ENCODE results near the gene KRTAP10-12.
"Not testable (repeated sequence)": the region's sequence is repeated elsewhere in the genome, so short reads cannot be mapped to it uniquely, and the experiment has no call there.

The KRTAP10-12 gene, protein sequence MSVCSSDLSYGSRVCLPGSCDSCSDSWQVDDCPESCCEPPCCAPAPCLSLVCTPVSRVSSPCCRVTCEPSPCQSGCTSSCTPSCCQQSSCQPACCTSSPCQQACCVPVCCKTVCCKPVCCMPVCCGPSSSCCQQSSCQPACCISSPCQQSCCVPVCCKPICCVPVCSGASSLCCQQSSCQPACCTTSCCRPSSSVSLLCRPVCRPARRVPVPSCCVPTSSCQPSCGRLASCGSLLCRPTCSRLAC

DNA sequence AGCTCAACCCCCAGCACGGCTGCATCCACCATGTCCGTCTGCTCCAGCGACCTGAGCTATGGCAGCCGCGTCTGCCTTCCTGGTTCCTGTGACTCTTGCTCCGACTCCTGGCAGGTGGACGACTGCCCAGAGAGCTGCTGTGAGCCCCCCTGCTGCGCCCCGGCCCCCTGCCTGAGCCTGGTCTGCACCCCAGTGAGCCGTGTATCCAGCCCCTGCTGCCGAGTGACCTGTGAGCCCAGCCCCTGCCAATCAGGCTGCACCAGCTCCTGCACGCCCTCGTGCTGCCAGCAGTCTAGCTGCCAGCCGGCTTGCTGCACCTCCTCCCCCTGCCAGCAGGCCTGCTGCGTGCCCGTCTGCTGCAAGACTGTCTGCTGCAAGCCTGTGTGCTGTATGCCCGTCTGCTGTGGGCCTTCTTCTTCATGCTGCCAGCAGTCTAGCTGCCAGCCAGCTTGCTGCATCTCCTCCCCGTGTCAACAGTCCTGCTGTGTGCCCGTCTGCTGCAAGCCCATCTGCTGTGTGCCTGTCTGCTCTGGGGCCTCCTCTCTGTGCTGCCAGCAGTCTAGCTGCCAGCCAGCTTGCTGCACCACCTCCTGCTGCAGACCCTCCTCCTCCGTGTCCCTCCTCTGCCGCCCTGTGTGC is at the start of gene KRTAP10-12:
TSS of gene KRTAP10-12 (plus strand) at position 1 of the 639 bp plus-strand sequence. CDS start at position 31, 30 bp downstream.
- not testable (repeated sequence) for H3K27ac ChIP-seq (ENCODE audit: low read depth in 2 of 2, low read length in 2 of 2); H3K4me3 ChIP-seq (ENCODE audit: low read length in 2 of 2); H3K9me3 ChIP-seq (ENCODE audit: control insufficient read depth in 2 of 2, low read length in 2 of 2); H3K9ac ChIP-seq (ENCODE audit: low read depth in 1 of 2, low read length in 2 of 2); H3K36me3 ChIP-seq (ENCODE audit: control insufficient read depth in 2 of 2, insufficient read depth in 2 of 2, low read length in 2 of 2); H3K4me1 ChIP-seq (ENCODE audit: control insufficient read depth in 2 of 2, insufficient read depth in 2 of 2, low read length in 2 of 2)
- peaks cover 12 to 36% of the 10 kb centered on the region in 2 donors for H3K27me3 ChIP-seq (ENCODE audit: control insufficient read depth in 2 of 2, insufficient read depth in 2 of 2, low read length in 2 of 2)

- Histone ChIP-seq H3K27me3 (ENCODE audit: control insufficient read depth in 2 of 2, insufficient read depth in 2 of 2, low read length in 2 of 2) (no peaks in the 10 kb centered on the region), H3K27ac (ENCODE audit: low read depth in 2 of 2, low read length in 2 of 2) (no peak overlapping the region), H3K9ac (ENCODE audit: low read depth in 1 of 2, low read length in 2 of 2) (no peak overlapping the region), H3K9me3 (ENCODE audit: control insufficient read depth in 2 of 2, low read length in 2 of 2) (peaks cover 0 to 5% of the 10 kb centered on the region in 2 donors), H3K4me1 (ENCODE audit: control insufficient read depth in 2 of 2, insufficient read depth in 2 of 2, low read length in 2 of 2) (no peaks in the 10 kb centered on the region), H3K36me3 (ENCODE audit: control insufficient read depth in 2 of 2, insufficient read depth in 2 of 2, low read length in 2 of 2) (no peaks in the 10 kb centered on the region), H3K4me3 (ENCODE audit: low read length in 2 of 2) (no peak overlapping the region)
These were observed 49.8 kb upstream of the KRTAP10-12 start for GRCh38 chr21:44647222-44647552.

GRCh38 chr21:44648557-44649311 is 48.2 kb upstream of the KRTAP10-12 start:
- no peaks in the 10 kb centered on the region for H3K36me3 ChIP-seq (ENCODE audit: control insufficient read depth in 2 of 2, insufficient read depth in 2 of 2, low read length in 2 of 2)
- no peaks in the 10 kb centered on the region for H3K27me3 ChIP-seq (ENCODE audit: control insufficient read depth in 2 of 2, insufficient read depth in 2 of 2, low read length in 2 of 2)

DNA sequence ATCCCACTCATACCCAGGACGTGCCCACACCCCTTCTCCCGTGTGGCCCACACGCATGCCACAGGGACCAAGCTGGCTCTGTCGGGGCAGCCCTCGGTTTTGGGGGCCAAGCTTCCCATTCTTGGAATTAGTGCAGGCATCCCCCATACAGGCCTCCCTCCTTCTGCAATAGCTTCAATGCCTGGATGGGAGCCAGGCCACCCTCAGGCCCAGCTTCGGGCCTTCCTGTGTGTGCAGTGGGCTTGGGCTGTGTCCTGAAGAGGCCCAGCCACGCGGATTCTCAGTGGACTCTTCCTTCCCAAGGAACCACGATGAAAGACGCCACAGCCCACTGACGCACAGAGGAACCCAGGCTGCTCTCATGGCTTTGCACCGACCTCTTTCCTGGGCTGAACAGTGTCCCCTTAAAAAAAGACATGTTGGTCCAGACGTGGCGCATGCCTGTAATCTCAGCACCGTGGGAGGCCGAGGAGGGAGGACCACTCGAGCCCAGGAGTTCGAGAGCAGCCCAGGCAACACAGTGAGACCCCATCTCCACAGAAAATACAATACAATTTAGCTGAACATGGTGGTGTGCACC is 47.4 kb upstream of the KRTAP10-12 start:
- Histone ChIP-seq H3K4me1 (ENCODE audit: control insufficient read depth in 2 of 2, insufficient read depth in 2 of 2, low read length in 2 of 2) (no peaks in the 10 kb centered on the region), H3K9ac (ENCODE audit: low read depth in 1 of 2, low read length in 2 of 2) (no peak overlapping the region), H3K9me3 (ENCODE audit: control insufficient read depth in 2 of 2, low read length in 2 of 2) (peaks cover 0 to 5% of the 10 kb centered on the region in 2 donors), H3K36me3 (ENCODE audit: control insufficient read depth in 2 of 2, insufficient read depth in 2 of 2, low read length in 2 of 2) (no peaks in the 10 kb centered on the region), H3K4me3 (ENCODE audit: low read length in 2 of 2) (no peak overlapping the region), H3K27me3 (ENCODE audit: control insufficient read depth in 2 of 2, insufficient read depth in 2 of 2, low read length in 2 of 2) (no peaks in the 10 kb centered on the region), H3K27ac (ENCODE audit: low read depth in 2 of 2, low read length in 2 of 2) (no peak overlapping the region)

More at GRCh38 chr21:44648557-44649311, 48.2 kb upstream of the KRTAP10-12 start:
- Histone ChIP-seq H3K9me3 (ENCODE audit: control insufficient read depth in 2 of 2, low read length in 2 of 2) (peaks cover 0 to 5% of the 10 kb centered on the region in 2 donors), H3K9ac (ENCODE audit: low read depth in 1 of 2, low read length in 2 of 2) (no peak overlapping the region), H3K27ac (ENCODE audit: low read depth in 2 of 2, low read length in 2 of 2) (no peak overlapping the region), H3K4me3 (ENCODE audit: low read length in 2 of 2) (no peak overlapping the region), H3K4me1 (ENCODE audit: control insufficient read depth in 2 of 2, insufficient read depth in 2 of 2, low read length in 2 of 2) (no peaks in the 10 kb centered on the region)

DNA sequence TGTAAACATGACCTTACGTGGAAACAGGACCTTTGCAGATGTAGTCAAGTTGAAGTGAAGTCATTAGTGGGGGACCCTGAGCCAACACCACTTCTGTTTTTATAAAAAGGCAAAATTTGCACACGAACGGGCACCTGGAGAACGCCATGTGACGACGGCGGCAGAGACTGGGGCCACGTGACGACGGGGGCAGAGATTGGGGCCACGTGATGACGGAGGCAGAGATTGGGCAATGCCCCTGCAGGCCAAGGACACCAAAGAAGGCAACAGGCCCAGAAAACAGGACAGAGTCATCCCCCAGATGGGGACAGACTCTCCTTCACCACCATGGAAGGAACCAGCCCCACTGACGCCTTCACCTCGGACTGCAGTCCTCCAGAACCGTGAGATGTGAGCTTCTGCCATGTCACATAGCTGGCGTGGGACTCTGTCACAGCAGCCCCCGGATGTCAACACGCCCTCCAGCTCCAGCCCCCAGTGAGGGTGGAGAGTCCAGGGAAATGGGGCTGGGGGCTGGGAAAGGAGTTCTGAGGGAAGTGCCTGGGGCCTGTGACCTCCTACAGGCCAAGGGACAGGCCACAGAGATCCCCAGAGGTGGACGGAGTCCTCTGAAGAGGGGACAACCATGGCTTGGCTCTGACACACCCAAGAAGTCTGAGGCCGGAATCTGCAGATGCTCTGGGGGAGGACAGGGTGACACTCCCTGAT is 46.6 kb upstream of the KRTAP10-12 start:
- Histone ChIP-seq H3K9ac (ENCODE audit: low read depth in 1 of 2, low read length in 2 of 2) (no peak overlapping the region), H3K36me3 (ENCODE audit: control insufficient read depth in 2 of 2, insufficient read depth in 2 of 2, low read length in 2 of 2) (no peaks in the 10 kb centered on the region), H3K4me1 (ENCODE audit: control insufficient read depth in 2 of 2, insufficient read depth in 2 of 2, low read length in 2 of 2) (no peaks in the 10 kb centered on the region), H3K27ac (ENCODE audit: low read depth in 2 of 2, low read length in 2 of 2) (no peak overlapping the region), H3K9me3 (ENCODE audit: control insufficient read depth in 2 of 2, low read length in 2 of 2) (no peaks in the 10 kb centered on the region), H3K27me3 (ENCODE audit: control insufficient read depth in 2 of 2, insufficient read depth in 2 of 2, low read length in 2 of 2) (no peaks in the 10 kb centered on the region), H3K4me3 (ENCODE audit: low read length in 2 of 2) (no peak overlapping the region)

DNA sequence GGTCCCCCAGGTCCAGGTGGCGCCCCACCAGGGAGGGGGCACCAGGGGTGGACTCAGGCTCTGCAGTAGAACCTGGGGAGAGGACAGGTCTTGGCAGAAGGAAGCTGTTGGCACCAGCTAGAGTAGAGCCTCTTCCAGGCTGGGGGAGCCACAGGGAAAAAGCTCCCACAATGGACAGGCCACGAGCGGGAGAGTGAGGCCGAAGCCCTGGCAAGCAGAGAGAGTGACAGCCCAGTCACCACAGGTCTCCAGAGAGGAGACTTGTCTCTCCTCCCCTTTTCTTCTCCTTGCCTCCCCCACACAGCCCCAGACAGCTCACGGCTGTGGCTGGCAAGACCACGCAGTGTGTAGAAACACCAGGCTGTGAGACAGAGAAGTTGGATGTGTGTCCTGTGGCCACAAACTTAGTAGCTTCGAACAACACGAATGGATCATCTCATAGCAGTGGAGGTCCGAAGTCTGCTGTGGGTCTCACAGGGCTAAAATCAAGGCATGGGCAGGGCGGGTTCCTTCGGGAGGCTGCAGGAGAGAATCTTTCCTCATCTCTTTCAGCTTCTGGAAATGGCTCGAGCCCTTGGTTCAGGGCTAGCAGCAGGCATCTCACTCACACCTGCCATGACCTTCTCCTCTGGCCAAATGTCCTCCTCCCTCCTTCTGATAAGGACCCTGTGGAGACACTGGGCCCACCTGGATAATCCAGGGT is 45.8 kb upstream of the KRTAP10-12 start:
- Histone ChIP-seq H3K27ac (ENCODE audit: low read depth in 2 of 2, low read length in 2 of 2) (no peak overlapping the region), H3K36me3 (ENCODE audit: control insufficient read depth in 2 of 2, insufficient read depth in 2 of 2, low read length in 2 of 2) (no peaks in the 10 kb centered on the region), H3K4me1 (ENCODE audit: control insufficient read depth in 2 of 2, insufficient read depth in 2 of 2, low read length in 2 of 2) (no peaks in the 10 kb centered on the region), H3K9me3 (ENCODE audit: control insufficient read depth in 2 of 2, low read length in 2 of 2) (no peaks in the 10 kb centered on the region), H3K9ac (ENCODE audit: low read depth in 1 of 2, low read length in 2 of 2) (no peak overlapping the region), H3K27me3 (ENCODE audit: control insufficient read depth in 2 of 2, insufficient read depth in 2 of 2, low read length in 2 of 2) (no peaks in the 10 kb centered on the region), H3K4me3 (ENCODE audit: low read length in 2 of 2) (no peak overlapping the region)

DNA sequence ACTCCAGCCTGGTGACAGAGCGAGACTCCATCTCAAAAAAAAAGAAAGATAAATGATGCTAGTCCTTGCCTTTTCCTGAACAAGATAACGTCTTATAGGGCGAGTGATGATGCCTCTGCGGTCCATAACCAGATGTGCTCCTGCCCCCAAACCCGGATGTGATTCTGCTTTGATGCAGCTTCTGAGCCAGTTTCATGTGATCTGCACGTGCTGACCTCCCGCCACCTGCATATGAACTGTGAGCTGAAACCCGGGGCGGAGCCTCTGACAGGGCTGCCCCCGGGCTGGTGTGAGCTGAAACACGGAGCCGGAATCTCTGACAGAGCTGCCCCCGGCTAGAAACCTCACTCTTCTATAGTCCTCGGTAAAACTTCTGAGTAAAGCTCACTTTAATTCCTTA is 43.8 kb upstream of the KRTAP10-12 start:
- Histone ChIP-seq H3K4me1 (ENCODE audit: control insufficient read depth in 2 of 2, insufficient read depth in 2 of 2, low read length in 2 of 2) (no peaks in the 10 kb centered on the region), H3K4me3 (ENCODE audit: low read length in 2 of 2) (no peak overlapping the region), H3K9ac (ENCODE audit: low read depth in 1 of 2, low read length in 2 of 2) (no peak overlapping the region), H3K36me3 (ENCODE audit: control insufficient read depth in 2 of 2, insufficient read depth in 2 of 2, low read length in 2 of 2) (no peaks in the 10 kb centered on the region), H3K9me3 (ENCODE audit: control insufficient read depth in 2 of 2, low read length in 2 of 2) (no peaks in the 10 kb centered on the region), H3K27me3 (ENCODE audit: control insufficient read depth in 2 of 2, insufficient read depth in 2 of 2, low read length in 2 of 2) (no peaks in the 10 kb centered on the region), H3K27ac (ENCODE audit: low read depth in 2 of 2, low read length in 2 of 2) (no peak overlapping the region)

DNA sequence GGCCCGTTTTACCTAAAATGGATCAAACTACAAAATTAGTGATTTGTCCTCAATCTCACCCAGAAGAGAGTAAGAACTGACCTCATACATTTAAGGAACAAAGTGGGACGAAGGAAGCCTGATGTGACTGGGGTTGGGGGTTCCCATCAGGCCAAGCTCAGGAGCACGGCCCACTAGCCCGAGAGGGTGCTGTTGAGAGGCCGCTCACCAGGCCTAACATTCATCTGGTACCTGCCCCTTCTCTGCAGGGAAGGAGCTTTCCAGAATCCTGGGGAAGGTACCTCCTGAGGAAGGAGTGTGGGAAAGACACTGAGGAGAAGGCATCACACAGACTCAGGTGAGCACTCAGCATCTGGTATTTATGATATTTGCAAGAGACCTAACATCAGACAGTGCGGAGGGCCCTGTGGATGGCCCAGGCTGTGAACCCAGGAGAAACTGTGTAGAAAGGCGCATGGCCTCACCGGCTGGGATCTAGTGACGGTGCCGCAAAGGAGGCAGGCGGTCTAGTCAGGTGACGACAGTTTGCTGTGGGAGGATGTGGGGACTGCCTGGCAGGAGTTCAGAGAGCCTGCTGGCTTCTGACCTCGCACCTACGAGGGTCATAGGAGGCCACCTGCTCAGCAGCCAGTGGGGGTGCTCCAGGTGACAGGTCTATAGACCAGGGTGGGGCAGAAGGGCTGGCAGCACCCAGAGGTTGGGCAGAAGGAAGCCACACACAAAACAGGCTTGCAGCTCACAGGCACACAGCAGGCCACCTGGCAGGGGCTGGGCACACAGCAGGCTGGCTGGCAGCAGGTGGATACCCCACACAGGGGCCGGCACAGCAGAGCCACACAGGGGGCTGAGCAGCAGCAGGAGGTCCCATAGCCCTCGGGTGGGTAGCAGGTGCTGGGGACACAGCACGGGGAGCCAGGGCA is 43.1 kb upstream of the KRTAP10-12 start:
- no peak overlapping the region for H3K9ac ChIP-seq (ENCODE audit: low read depth in 1 of 2, low read length in 2 of 2)
- H3K4me1 ChIP-seq (ENCODE audit: control insufficient read depth in 2 of 2, insufficient read depth in 2 of 2, low read length in 2 of 2): no peaks in the 10 kb centered on the region
- no peaks in the 10 kb centered on the region for H3K9me3 ChIP-seq (ENCODE audit: control insufficient read depth in 2 of 2, low read length in 2 of 2)
- no peak overlapping the region for H3K27ac ChIP-seq (ENCODE audit: low read depth in 2 of 2, low read length in 2 of 2)
- no peaks in the 10 kb centered on the region for H3K36me3 ChIP-seq (ENCODE audit: control insufficient read depth in 2 of 2, insufficient read depth in 2 of 2, low read length in 2 of 2)
- H3K4me3 ChIP-seq (ENCODE audit: low read length in 2 of 2): no peak overlapping the region
- no peaks in the 10 kb centered on the region for H3K27me3 ChIP-seq (ENCODE audit: control insufficient read depth in 2 of 2, insufficient read depth in 2 of 2, low read length in 2 of 2)
